Adipocyte (in vitro differentiated cells): ENCODE data around the gene LRP1-AS.
A peak's percentile ranks its signal among the peaks of the same experiment; 100 is the strongest.

ENCODE experiments used
- DNase-seq: peaks from one replicate; pipeline ENCODE4 v3.0.0-alpha.2; 2015; ENCODE audit warnings: low read depth
- H3K27me3 ChIP-seq: replicated peaks from 2 replicates; pipeline ENCODE4 v1.7.0; 2013; ENCODE audit warnings: mild to moderate bottlenecking, low read length, moderate library complexity; ENCODE audit not compliant: control insufficient read depth, insufficient read depth
- H3K36me3 ChIP-seq: 2 replicates; pipeline ENCODE4 v1.7.0; 2013; ENCODE audit warnings: low read length, mild to moderate bottlenecking, moderate library complexity; ENCODE audit not compliant: control insufficient read depth, insufficient read depth, severe bottlenecking
- H3K4me1 ChIP-seq: 2 replicates; pipeline ENCODE4 v1.7.0; 2013; ENCODE audit warnings: mild to moderate bottlenecking, low read length, moderate library complexity; ENCODE audit not compliant: control insufficient read depth, insufficient read depth
- H3K4me3 ChIP-seq: 2 replicates; pipeline ENCODE4 v1.7.0; 2013; ENCODE audit warnings: mild to moderate bottlenecking, low read length, moderate library complexity
- H3K9ac ChIP-seq: 2 replicates; pipeline ENCODE4 v1.7.0; 2013; ENCODE audit warnings: mild to moderate bottlenecking, low read length, moderate library complexity
- H3K9me3 ChIP-seq: 2 replicates; pipeline ENCODE4 v1.7.0; 2013; ENCODE audit warnings: mild to moderate bottlenecking, low read length, moderate library complexity; ENCODE audit not compliant: control insufficient read depth

The LRP1-AS gene

DNA sequence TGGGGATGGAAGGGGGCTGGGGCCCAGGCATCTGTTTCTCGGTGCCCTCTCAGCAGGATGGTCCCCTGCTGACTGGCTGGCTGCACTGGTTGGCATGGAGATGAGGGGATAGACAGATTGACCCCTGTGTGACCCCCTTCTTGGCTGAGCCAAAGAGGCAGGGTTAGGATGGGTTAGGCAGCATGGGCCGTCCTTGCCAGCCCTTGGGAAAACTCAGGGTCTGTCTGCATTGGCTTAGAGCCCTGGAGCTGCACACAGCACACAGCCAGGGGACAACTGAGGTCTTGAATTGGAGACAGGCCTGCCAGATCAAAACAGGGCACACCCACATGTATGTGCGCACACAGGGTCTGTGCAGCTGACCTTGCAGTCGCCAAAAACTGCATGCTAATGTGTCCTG lies 11.2 kb upstream of the LRP1-AS start:
- H3K4me1 ChIP-seq: peaks cover 63% of the 10 kb centered on the region

DNA sequence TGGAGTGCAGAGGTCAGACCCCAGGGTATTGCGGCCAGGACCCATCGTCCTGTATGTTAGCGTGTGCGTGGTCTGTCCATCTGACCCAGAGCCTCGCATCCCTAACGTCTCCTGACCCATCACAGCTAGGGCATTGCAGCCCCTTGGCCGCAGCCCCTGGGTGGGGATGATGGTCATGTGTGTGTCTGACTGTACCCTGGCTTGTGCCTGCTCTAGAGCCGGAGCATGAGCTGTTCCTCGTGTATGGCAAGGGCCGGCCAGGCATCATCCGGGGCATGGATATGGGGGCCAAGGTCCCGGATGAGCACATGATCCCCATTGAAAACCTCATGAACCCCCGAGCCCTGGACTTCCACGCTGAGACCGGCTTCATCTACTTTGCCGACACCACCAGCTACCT lies 10.8 kb upstream of the LRP1-AS start:
- H3K9ac ChIP-seq: peak overlapping the region; percentile 91
- peaks cover 98% of the 10 kb centered on the region for H3K36me3 ChIP-seq
- H3K27me3 ChIP-seq: no peaks in the 10 kb centered on the region
- DNase-seq: no peak
- no peak overlapping the region for H3K4me3 ChIP-seq
- peaks cover 67% of the 10 kb centered on the region for H3K4me1 ChIP-seq
- no peaks in the 10 kb centered on the region for H3K9me3 ChIP-seq

More for the DNA sequence above, 11.2 kb upstream of the LRP1-AS start:
- H3K4me3 ChIP-seq: no peak overlapping the region
- H3K27me3 ChIP-seq: no peaks in the 10 kb centered on the region
- peak overlapping the region; percentile 91 for H3K9ac ChIP-seq
- no peak for DNase-seq
- H3K9me3 ChIP-seq: no peaks in the 10 kb centered on the region
- peaks cover 100% of the 10 kb centered on the region for H3K36me3 ChIP-seq

GRCh38 chr12:57157588-57158173 lies 10.3 kb upstream of the LRP1-AS start:
- Histone ChIP-seq H3K9ac (peak overlapping the region; percentile 91), H3K36me3 (peaks cover 97% of the 10 kb centered on the region), H3K4me3 (no peak overlapping the region), H3K9me3 (no peaks in the 10 kb centered on the region), H3K27me3 (no peaks in the 10 kb centered on the region), H3K4me1 (peaks cover 72% of the 10 kb centered on the region)
- DNase-seq: no peak

DNA sequence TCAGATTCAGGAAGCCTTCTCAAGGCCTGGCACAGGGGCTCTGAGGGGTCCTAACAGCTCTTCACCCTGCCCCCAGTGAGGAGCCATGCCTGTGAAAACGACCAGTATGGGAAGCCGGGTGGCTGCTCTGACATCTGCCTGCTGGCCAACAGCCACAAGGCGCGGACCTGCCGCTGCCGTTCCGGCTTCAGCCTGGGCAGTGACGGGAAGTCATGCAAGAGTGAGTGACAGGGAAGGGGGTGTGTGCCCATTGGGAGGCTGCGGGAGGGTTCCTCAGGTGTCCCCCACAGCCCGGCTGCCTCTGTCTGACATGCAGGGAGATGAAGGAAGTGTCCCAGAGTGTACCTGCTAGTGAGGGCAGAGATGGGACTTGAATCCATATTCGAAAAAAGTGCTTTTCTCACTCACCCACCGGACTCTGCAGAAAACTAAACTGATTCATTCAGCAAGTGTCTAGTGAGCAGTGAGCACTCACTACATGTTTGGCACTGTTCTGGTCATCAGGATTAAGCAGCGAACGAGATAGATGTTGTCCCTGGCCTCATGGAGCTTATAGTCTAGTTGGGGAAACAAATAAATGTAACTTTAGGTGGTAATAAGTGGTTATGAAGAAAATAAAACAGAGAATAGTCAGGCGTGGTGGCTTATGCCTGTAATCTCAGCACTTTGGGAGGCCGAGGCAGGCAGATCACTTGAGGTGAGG lies 9.4 kb upstream of the LRP1-AS start:
- peak overlapping the region; percentile 91 for H3K9ac ChIP-seq
- no peaks in the 10 kb centered on the region for H3K9me3 ChIP-seq
- DNase-seq: no peak
- H3K4me1 ChIP-seq: peaks cover 81% of the 10 kb centered on the region
- H3K4me3 ChIP-seq: no peak overlapping the region
- H3K36me3 ChIP-seq: peaks cover 89% of the 10 kb centered on the region
- no peaks in the 10 kb centered on the region for H3K27me3 ChIP-seq

GRCh38 chr12:57154804-57155434 lies 7.5 kb upstream of the LRP1-AS start:
- H3K4me1 ChIP-seq: peaks cover 95% of the 10 kb centered on the region
- no peaks in the 10 kb centered on the region for H3K27me3 ChIP-seq
- no peak for DNase-seq
- no peak overlapping the region for H3K4me3 ChIP-seq
- H3K9me3 ChIP-seq: no peaks in the 10 kb centered on the region
- peak overlapping the region; percentile 91 for H3K9ac ChIP-seq
- peaks cover 79% of the 10 kb centered on the region for H3K36me3 ChIP-seq

DNA sequence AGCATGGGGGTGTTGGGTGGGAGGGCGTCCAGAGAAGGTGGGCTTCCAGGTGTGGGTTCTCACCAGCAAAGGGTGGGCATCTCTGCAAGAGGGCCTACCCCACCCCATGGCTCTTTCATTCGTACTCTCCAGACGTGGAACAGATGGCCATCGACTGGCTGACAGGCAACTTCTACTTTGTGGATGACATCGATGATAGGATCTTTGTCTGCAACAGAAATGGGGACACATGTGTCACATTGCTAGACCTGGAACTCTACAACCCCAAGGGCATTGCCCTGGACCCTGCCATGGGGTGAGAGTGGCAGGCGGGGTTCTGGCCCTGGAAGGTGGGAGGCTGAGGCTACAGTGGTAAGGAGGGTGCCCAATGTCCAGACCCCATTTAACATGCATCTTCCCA lies 6.7 kb upstream of the LRP1-AS start:
- no peaks in the 10 kb centered on the region for H3K9me3 ChIP-seq
- peak overlapping the region; percentile 91 for H3K9ac ChIP-seq
- no peak overlapping the region for H3K4me3 ChIP-seq
- H3K4me1 ChIP-seq: peaks cover 97% of the 10 kb centered on the region
- H3K36me3 ChIP-seq: peaks cover 75% of the 10 kb centered on the region
- no peak for DNase-seq
- no peaks in the 10 kb centered on the region for H3K27me3 ChIP-seq

- Histone ChIP-seq H3K4me1 (peaks cover 97% of the 10 kb centered on the region), H3K27me3 (no peaks in the 10 kb centered on the region), H3K4me3 (no peak overlapping the region), H3K9ac (peak overlapping the region; percentile 91), H3K36me3 (peaks cover 69% of the 10 kb centered on the region), H3K9me3 (no peaks in the 10 kb centered on the region)
- peak; percentile 27 for DNase-seq
Measured at GRCh38 chr12:57153415-57153997, 6.1 kb upstream of the LRP1-AS start.

DNA sequence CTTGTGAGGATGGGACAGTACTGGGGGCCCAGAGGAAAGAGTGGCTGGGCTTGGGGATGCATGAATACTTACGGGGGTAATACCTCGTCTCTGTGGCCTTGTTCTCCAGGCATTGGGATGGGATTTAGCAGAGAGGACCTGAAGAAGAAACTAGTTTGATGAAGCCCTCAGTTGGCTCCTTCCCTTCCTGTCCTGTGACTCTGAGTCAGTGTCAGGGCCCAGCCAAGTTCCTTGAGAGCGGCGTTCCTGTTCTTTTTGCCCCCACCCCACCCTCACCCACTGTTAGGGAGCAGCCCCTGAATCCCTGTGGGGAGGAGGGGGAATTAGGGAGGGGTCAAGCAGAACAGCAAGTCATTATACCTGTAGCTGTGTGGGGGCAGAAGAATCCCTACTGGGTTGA lies 5.2 kb upstream of the LRP1-AS start:
- Histone ChIP-seq H3K4me1 (peaks cover 97% of the 10 kb centered on the region), H3K4me3 (peak overlapping the region; percentile 36), H3K27me3 (no peaks in the 10 kb centered on the region), H3K9me3 (no peaks in the 10 kb centered on the region), H3K36me3 (peaks cover 69% of the 10 kb centered on the region), H3K9ac (peak overlapping the region; percentile 91)
- peak; percentile 61 for DNase-seq

DNA sequence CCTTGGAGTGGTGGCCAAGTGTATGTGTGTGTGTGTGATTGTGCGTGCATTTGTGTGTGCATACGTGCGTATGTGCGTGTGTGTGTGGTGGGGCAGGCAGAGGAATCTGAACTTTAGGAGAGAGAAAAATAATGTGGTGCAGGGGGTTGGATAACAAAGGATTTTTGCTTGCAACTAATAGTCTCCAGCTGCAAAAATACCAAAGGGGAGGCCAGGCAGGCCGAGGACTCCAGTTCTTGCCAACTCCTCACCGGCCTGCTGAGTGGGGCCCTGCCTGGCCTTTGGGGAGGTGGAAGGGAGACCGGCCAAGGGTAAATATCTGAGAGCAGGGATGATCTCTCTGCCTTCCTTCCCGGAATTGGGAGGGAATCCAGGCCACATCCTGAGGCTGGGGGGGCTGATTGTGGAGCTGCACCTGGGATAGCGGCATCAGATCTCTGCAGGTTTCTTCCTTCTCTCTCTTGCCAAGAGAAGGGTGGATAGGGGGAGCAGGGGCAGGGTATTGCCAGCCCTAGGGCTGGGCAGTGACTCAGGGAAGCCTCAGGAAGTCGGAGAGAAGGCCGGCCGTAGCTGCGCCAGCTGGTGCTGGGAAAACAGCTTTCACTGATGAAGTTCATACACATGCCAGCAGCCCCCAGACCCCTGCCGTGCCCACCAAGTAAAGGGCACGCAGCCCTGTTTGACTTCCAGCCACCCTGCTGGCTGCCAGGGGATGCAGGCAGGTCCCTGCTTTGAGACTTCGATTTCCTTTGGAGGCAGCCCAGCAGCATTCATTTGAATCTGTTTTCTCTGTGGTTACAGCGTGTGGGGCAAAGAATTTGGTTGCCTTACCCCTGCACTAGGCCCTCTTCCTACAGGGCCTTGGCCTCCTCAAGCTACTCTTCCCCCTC lies 4.6 kb upstream of the LRP1-AS start:
- Histone ChIP-seq H3K27me3 (no peaks in the 10 kb centered on the region), H3K4me1 (peaks cover 97% of the 10 kb centered on the region), H3K36me3 (peaks cover 69% of the 10 kb centered on the region), H3K9me3 (no peaks in the 10 kb centered on the region), H3K4me3 (peak overlapping the region; percentile 54), H3K9ac (peak overlapping the region; percentile 91)
- peak; percentile 89 for DNase-seq

- peaks cover 69% of the 10 kb centered on the region for H3K36me3 ChIP-seq
- H3K9me3 ChIP-seq: no peaks in the 10 kb centered on the region
- peak overlapping the region; percentile 54 for H3K4me3 ChIP-seq
- DNase-seq: no peak
- peaks cover 99% of the 10 kb centered on the region for H3K4me1 ChIP-seq
- H3K27me3 ChIP-seq: no peaks in the 10 kb centered on the region
- H3K9ac ChIP-seq: peak overlapping the region; percentile 91
Measured at GRCh38 chr12:57150400-57151000, 3.1 kb upstream of the LRP1-AS start.
